Measurements from ENCODE around the gene GFPT2.

The GFPT2 gene

GRCh38 chr5:180378438-180379344 lies 25.6 kb upstream of the GFPT2 start:
- no peak for DNase-seq (ENCODE audit: low read depth in 2 of 2)

GRCh38 chr5:180377556-180378197 lies 24.5 kb upstream of the GFPT2 start:
- no peak for DNase-seq (ENCODE audit: low read depth in 2 of 2)

- no peak for DNase-seq (ENCODE audit: low read depth in 2 of 2)
Measured at GRCh38 chr5:180376511-180376910, 23.4 kb upstream of the GFPT2 start.

- DNase-seq (ENCODE audit: low read depth in 2 of 2), result no peak
Measured at GRCh38 chr5:180375955-180376354, 22.8 kb upstream of the GFPT2 start.

- no peak for DNase-seq (ENCODE audit: low read depth in 2 of 2)
Measured at GRCh38 chr5:180375291-180375690, 22.2 kb upstream of the GFPT2 start.

- no peak for DNase-seq (ENCODE audit: low read depth in 2 of 2)
Measured at GRCh38 chr5:180373870-180374269, 20.7 kb upstream of the GFPT2 start.

- DNase-seq (ENCODE audit: low read depth in 2 of 2), result no peak
Measured at GRCh38 chr5:180373454-180373853, 20.3 kb upstream of the GFPT2 start.

GRCh38 chr5:180371949-180372348 lies 18.8 kb upstream of the GFPT2 start:
- no peak for DNase-seq (ENCODE audit: low read depth in 2 of 2)

- no peak for DNase-seq (ENCODE audit: low read depth in 2 of 2)
Measured at GRCh38 chr5:180370861-180371641, 17.9 kb upstream of the GFPT2 start.

GRCh38 chr5:180367991-180368390 lies 14.9 kb upstream of the GFPT2 start:
- no peak for DNase-seq (ENCODE audit: low read depth in 2 of 2)

- no peak for DNase-seq (ENCODE audit: low read depth in 2 of 2)
Measured at GRCh38 chr5:180367300-180367699, 14.2 kb upstream of the GFPT2 start.

- DNase-seq (ENCODE audit: low read depth in 2 of 2), result no peak
Measured at GRCh38 chr5:180366326-180366725, 13.2 kb upstream of the GFPT2 start.

- DNase-seq (ENCODE audit: low read depth in 2 of 2), result no peak
Measured at GRCh38 chr5:180365829-180366228, 12.7 kb upstream of the GFPT2 start.

- DNase-seq (ENCODE audit: low read depth in 2 of 2), result no peak
Measured at GRCh38 chr5:180364306-180364856, 11.2 kb upstream of the GFPT2 start.

- no peak for DNase-seq (ENCODE audit: low read depth in 2 of 2)
Measured at GRCh38 chr5:180360078-180360957, 7.2 kb upstream of the GFPT2 start.

- DNase-seq (ENCODE audit: low read depth in 2 of 2), result no peak
Measured at GRCh38 chr5:180358694-180359093, 5.6 kb upstream of the GFPT2 start.

GRCh38 chr5:180358179-180358578 lies 5.0 kb upstream of the GFPT2 start:
- DNase-seq (ENCODE audit: low read depth in 2 of 2), result no peak

- DNase-seq (ENCODE audit: low read depth in 2 of 2), result no peak
Measured at GRCh38 chr5:180354966-180355365, 1.8 kb upstream of the GFPT2 start.

- no peak for DNase-seq (ENCODE audit: low read depth in 2 of 2)
Measured at GRCh38 chr5:180353980-180354452, 880 bp upstream of the GFPT2 start.

- DNase-seq (ENCODE audit: low read depth in 2 of 2), result no peak
Measured at GRCh38 chr5:180352116-180353047, 754 bp downstream of the GFPT2 start.

All from activated CD8-positive, alpha-beta memory T cell treated with anti-CD3 and anti-CD28 coated beads for 4 hours (primary cell).